Neural progenitor cell (in vitro differentiated cells): Measurements from ENCODE around the gene C15orf39. TPM values are rescaled to one million over a fixed set of nuclear protein-coding genes. Genes with fewer than 3 reads are reported as not detected.

ENCODE experiments used
- DNase-seq: peaks from one replicate; pipeline ENCODE4 v3.0.0-alpha.2; 2016; ENCODE audit warnings: low spot score
- H2AFZ ChIP-seq: fragments of 200-600 bp; sonication (generic); replicated peaks from 2 replicates; pipeline ENCODE4 v1.6.1; 2016; ENCODE audit warnings: antibody characterized with exemption
- H3F3A ChIP-seq: fragments of 200-600 bp; sonication (generic); 2 replicates; pipeline ENCODE4 v1.6.1; 2016; ENCODE audit warnings: antibody characterized with exemption, low read depth
- H3K27ac ChIP-seq: fragments of 200-600 bp; sonication (generic); 2 replicates; pipeline ENCODE4 v1.5.1; 2016; ENCODE audit warnings: mild to moderate bottlenecking
- H3K27me3 ChIP-seq: fragments of 200-600 bp; sonication (generic); 2 replicates; pipeline ENCODE4 v1.6.1; 2016; ENCODE audit warnings: mild to moderate bottlenecking, moderate library complexity
- H3K36me3 ChIP-seq: fragments of 200-600 bp; sonication (generic); 2 replicates; pipeline ENCODE4 v1.5.1; 2016
- H3K4me1 ChIP-seq: fragments of 200-600 bp; sonication (generic); 2 replicates; pipeline ENCODE4 v1.6.1; 2016; ENCODE audit warnings: mixed run types
- H3K4me2 ChIP-seq: fragments of 200-600 bp; sonication (generic); 2 replicates; pipeline ENCODE4 v1.6.1; 2016
- H3K4me3 ChIP-seq: fragments of 200-600 bp; sonication (generic); 2 replicates; pipeline ENCODE4 v1.5.1; 2016
- H3K79me2 ChIP-seq: fragments of 200-600 bp; sonication (generic); 2 replicates; pipeline ENCODE4 v1.6.1; 2016; ENCODE audit warnings: low read depth
- H3K9ac ChIP-seq: fragments of 200-600 bp; sonication (generic); 2 replicates; pipeline ENCODE4 v1.6.1; 2016
- H3K9me3 ChIP-seq: fragments of 200-600 bp; sonication (generic); 2 replicates; pipeline ENCODE4 v1.5.1; 2016; ENCODE audit warnings: low read depth
- H4K20me1 ChIP-seq: fragments of 200-600 bp; sonication (generic); 2 replicates; pipeline ENCODE4 v1.6.1; 2016; ENCODE audit warnings: low read depth
- H3K27ac Mint-ChIP-seq: 3 replicates; pipeline ENCODE4 v1.8.0; 2021; ENCODE audit warnings: mixed read lengths
- H3K27me3 Mint-ChIP-seq: 2 replicates; pipeline ENCODE4 v1.8.0; 2022; ENCODE audit warnings: low read depth, mild to moderate bottlenecking, inconsistent platforms, moderate library complexity, mixed read lengths; ENCODE audit not compliant: insufficient read depth
- H3K36me3 Mint-ChIP-seq: 3 replicates; pipeline ENCODE4 v1.8.0; 2021; ENCODE audit warnings: mixed read lengths
- H3K4me1 Mint-ChIP-seq: 3 replicates; pipeline ENCODE4 v1.8.0; 2021; ENCODE audit warnings: mixed read lengths
- H3K4me3 Mint-ChIP-seq: 3 replicates; pipeline ENCODE4 v1.8.0; 2021; ENCODE audit warnings: mild to moderate bottlenecking, moderate library complexity, mixed read lengths
- H3K9me3 Mint-ChIP-seq: 3 replicates; pipeline ENCODE4 v1.8.0; 2020; ENCODE audit warnings: mixed read lengths
- EZH2 ChIP-seq: fragments of 200-600 bp; sonication (generic); IDR thresholded peaks from 2 replicates; pipeline ENCODE4 v1.6.1; 2017; ENCODE audit warnings: antibody characterized with exemption, mild to moderate bottlenecking, moderate library complexity
- EZH2phosphoT487 ChIP-seq: fragments of 200-600 bp; sonication (generic); IDR thresholded peaks from 2 replicates; pipeline ENCODE4 v1.6.1; 2017; ENCODE audit warnings: antibody characterized with exemption
- total RNA-seq: library from RNA; depleted of rRNA; stranded (reverse); fragments of >200 nt; gene quantifications from 2 replicates; pipeline ENCODE4 v1.2.3, GENCODE V29; 2015; ENCODE audit warnings: low replicate concordance
- TF ChIP-seq, protein P1 (sequence below): fragments of 200-600 bp; sonication (generic); IDR thresholded peaks from 2 replicates; pipeline ENCODE4 v1.5.1; 2017; ENCODE audit warnings: antibody characterized with exemption, mild to moderate bottlenecking

Gene C15orf39
- total RNA-seq, 1 donor from 2014 or later = 1.2 TPM

DNA sequence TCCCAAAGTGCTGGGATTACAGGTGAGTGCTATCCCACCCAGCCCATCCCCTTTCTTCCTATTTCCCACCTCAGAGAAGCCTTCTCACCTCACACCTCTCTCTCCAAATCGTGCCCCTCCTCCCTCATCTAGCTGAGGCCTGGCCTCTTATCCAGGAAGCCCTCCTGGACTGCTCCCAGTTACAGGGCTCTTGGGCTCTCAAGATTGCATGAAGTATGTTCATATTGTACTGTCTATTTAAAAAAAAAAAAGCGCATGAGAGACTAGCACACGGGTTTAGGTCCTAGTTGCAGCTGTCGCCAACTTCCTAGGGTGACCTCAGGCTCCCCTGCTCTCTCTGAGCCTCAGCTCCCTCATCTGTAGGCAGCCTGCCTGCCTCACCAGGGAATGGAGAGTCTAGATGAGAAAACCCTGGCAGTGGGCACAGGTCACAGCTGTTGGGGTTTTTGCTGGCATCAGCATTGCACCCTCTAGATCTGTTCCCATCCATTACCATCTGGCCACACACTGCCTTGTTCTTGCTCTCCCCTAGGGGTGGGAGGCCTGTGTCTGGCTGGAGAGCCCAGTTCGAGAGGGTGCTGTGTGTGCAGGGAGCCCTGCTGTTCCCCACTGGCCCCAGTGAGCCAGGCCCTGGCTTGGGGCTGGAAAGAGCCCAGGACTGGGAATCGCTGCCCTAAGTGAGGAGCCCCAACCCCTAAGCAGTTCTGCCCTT, 24.2 kb upstream of the C15orf39 start:
- no peak overlapping the region for H3K9ac ChIP-seq
- no peak overlapping the region for H3K27ac ChIP-seq
- TF ChIP-seq EZH2 (no peak), EZH2phosphoT487 (no peak)
- TF ChIP-seq, protein P1, sequence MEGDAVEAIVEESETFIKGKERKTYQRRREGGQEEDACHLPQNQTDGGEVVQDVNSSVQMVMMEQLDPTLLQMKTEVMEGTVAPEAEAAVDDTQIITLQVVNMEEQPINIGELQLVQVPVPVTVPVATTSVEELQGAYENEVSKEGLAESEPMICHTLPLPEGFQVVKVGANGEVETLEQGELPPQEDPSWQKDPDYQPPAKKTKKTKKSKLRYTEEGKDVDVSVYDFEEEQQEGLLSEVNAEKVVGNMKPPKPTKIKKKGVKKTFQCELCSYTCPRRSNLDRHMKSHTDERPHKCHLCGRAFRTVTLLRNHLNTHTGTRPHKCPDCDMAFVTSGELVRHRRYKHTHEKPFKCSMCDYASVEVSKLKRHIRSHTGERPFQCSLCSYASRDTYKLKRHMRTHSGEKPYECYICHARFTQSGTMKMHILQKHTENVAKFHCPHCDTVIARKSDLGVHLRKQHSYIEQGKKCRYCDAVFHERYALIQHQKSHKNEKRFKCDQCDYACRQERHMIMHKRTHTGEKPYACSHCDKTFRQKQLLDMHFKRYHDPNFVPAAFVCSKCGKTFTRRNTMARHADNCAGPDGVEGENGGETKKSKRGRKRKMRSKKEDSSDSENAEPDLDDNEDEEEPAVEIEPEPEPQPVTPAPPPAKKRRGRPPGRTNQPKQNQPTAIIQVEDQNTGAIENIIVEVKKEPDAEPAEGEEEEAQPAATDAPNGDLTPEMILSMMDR = no peak
- H4K20me1 ChIP-seq = no peaks in the 10 kb centered on the region
- H3K4me3 ChIP-seq = no peak overlapping the region
- H3K79me2 ChIP-seq = no peaks in the 10 kb centered on the region
- no peak for DNase-seq
- H3K36me3 Mint-ChIP-seq = no peaks in the 10 kb centered on the region
- peaks cover 23% of the 10 kb centered on the region for H3F3A ChIP-seq
- H3K27me3 ChIP-seq = peaks cover 7% of the 10 kb centered on the region
- H3K9me3 Mint-ChIP-seq = no peaks in the 10 kb centered on the region
- H3K36me3 ChIP-seq = no peaks in the 10 kb centered on the region
- peaks cover 38% of the 10 kb centered on the region for H3K4me1 ChIP-seq
- H3K4me1 Mint-ChIP-seq = peaks cover 32% of the 10 kb centered on the region
- H2AFZ ChIP-seq = peak overlapping the region; percentile 88
- peaks cover 9% of the 10 kb centered on the region for H3K27me3 Mint-ChIP-seq
- no peaks in the 10 kb centered on the region for H3K9me3 ChIP-seq
- no peak overlapping the region for H3K27ac Mint-ChIP-seq
- peak overlapping the region; percentile 70 for H3K4me2 ChIP-seq
- no peak overlapping the region for H3K4me3 Mint-ChIP-seq

DNA sequence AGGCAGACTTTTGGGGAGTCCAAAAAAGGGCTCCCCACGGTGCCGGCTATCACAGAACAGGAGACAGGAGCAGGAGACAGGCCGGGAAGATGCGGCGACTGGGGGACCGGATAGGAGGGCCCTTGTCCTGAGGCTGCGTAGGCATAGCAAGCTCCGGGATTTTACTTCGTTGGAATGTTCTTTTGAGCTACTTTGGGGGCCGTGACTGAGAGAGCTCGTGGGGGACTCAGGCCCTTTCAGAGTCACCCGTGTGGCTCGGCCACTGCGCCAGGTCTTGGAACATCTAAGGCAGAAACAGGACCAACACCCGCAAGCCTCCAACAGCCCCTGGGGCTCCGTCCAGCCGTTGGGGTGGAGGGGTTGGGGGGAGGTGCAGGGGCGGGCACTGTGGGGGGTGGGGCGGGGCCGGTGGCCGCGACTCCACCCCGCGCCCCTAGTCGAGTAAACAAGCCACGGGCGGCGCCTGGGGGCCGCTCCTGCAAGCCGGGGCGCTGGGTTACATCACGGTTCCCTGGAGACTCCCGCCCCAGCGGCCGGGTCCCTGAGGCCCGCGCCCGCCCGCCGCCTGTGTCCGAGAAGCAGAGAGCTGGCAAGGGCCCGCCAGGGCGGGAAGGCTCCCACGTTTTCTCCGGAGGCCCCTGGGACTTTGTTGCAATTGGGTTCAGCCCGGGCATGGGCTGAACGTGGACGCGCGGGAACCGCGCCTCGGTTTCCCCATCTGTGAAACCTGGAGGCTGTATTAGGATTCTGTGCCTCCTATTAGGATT, 23.3 kb upstream of the C15orf39 start:
- peak overlapping the region; percentile 18 for H3K4me3 ChIP-seq
- no peaks in the 10 kb centered on the region for H3K36me3 ChIP-seq
- H3K36me3 Mint-ChIP-seq = no peaks in the 10 kb centered on the region
- H4K20me1 ChIP-seq = no peaks in the 10 kb centered on the region
- H3K4me2 ChIP-seq = peak overlapping the region; percentile 70
- H3K9me3 Mint-ChIP-seq = no peaks in the 10 kb centered on the region
- H3K9ac ChIP-seq = no peak overlapping the region
- TF ChIP-seq EZH2phosphoT487 = no peak
- TF ChIP-seq, protein P1 = no peak
- no peak for TF ChIP-seq EZH2
- peaks cover 23% of the 10 kb centered on the region for H3F3A ChIP-seq
- DNase-seq = peak; percentile 74
- H3K9me3 ChIP-seq = no peaks in the 10 kb centered on the region
- peaks cover 33% of the 10 kb centered on the region for H3K4me1 Mint-ChIP-seq
- H2AFZ ChIP-seq = peak overlapping the region; percentile 88
- H3K27me3 ChIP-seq = peaks cover 7% of the 10 kb centered on the region
- peaks cover 44% of the 10 kb centered on the region for H3K4me1 ChIP-seq
- peaks cover 10% of the 10 kb centered on the region for H3K27me3 Mint-ChIP-seq
- no peak overlapping the region for H3K27ac ChIP-seq
- peak overlapping the region; percentile 55 for H3K4me3 Mint-ChIP-seq
- H3K79me2 ChIP-seq = no peaks in the 10 kb centered on the region
- no peak overlapping the region for H3K27ac Mint-ChIP-seq

DNA sequence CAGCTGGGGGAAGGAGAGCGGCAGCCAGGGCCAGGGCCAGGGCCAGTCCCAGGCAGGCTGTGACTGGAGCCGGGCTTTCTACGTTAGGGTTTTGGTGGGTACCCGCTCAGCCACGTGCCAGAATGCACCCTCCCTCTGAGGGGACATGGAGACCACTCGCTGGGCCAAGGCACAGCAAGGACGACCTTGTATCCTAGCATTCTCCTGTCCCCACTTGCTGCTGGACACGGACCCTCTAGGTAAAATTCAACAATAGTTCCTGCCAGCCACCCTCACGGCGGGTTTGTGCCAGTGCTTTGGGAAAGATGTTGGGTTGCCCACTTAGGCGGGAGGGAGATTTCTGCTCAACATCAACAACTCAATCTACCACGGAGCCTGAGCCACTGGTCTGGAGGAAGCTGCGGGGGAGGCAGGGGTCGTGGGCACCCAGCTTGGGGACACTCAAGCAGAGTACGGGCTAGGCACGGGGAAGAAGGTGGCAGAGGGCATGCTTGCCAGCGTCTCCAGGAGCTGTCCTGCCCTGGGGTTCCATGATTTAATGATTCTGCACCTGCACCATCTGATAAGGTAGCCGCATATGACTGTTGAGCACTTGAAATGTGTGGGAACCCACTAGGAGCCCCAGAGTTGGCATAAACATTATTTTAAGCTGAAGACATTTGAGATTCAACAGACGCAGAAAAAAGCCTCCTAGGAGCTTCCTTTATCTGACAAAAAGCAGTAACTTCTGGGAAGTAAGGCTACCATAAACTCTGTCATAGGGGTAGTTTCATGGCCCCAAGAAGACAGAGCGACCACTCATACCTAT, 22.5 kb upstream of the C15orf39 start:
- H4K20me1 ChIP-seq = no peaks in the 10 kb centered on the region
- Mint-ChIP-seq H3K27me3 (peaks cover 10% of the 10 kb centered on the region), H3K4me3 (no peak overlapping the region), H3K4me1 (peaks cover 33% of the 10 kb centered on the region), H3K36me3 (no peaks in the 10 kb centered on the region), H3K9me3 (no peaks in the 10 kb centered on the region), H3K27ac (no peak overlapping the region)
- H3F3A ChIP-seq = peaks cover 23% of the 10 kb centered on the region
- TF ChIP-seq EZH2phosphoT487 (no peak), EZH2 (no peak)
- TF ChIP-seq, protein P1 = no peak
- H3K4me3 ChIP-seq = peak overlapping the region; percentile 18
- peaks cover 44% of the 10 kb centered on the region for H3K4me1 ChIP-seq
- H3K9me3 ChIP-seq = no peaks in the 10 kb centered on the region
- H3K9ac ChIP-seq = no peak overlapping the region
- peak overlapping the region; percentile 88 for H2AFZ ChIP-seq
- peaks cover 7% of the 10 kb centered on the region for H3K27me3 ChIP-seq
- H3K79me2 ChIP-seq = no peaks in the 10 kb centered on the region
- DNase-seq = no peak
- H3K4me2 ChIP-seq = peak overlapping the region; percentile 70
- peak overlapping the region; percentile 23 for H3K27ac ChIP-seq
- no peaks in the 10 kb centered on the region for H3K36me3 ChIP-seq
